NCI-H1436 (cell line): ENCODE measurements around the gene PLCG1.

Source experiments
- DNase-seq: peaks from one replicate; lab custom pipeline; 2025; lab: John Stamatoyannopoulos, UW

PLCG1 gene

GRCh38 chr20:41142919-41143318 is 5.6 kb downstream of the PLCG1 start:
- DNase-seq: no peak

GRCh38 chr20:41143354-41143753 is 6.0 kb downstream of the PLCG1 start:
- DNase-seq: no peak

- no peak for DNase-seq
Measured at GRCh38 chr20:41145317-41145716, 8.0 kb downstream of the PLCG1 start.

GRCh38 chr20:41145821-41146620 is 8.7 kb downstream of the PLCG1 start:
- no peak for DNase-seq

- DNase-seq: no peak
Measured at GRCh38 chr20:41147767-41148191, 10.4 kb downstream of the PLCG1 start.

- DNase-seq: no peak
Measured at GRCh38 chr20:41148942-41149341, 11.6 kb downstream of the PLCG1 start.

GRCh38 chr20:41150664-41151063 is 13.3 kb downstream of the PLCG1 start:
- no peak for DNase-seq

- DNase-seq: no peak
Measured at GRCh38 chr20:41151134-41151869, 14.0 kb downstream of the PLCG1 start.

GRCh38 chr20:41152108-41152757 is 14.9 kb downstream of the PLCG1 start:
- DNase-seq: no peak

- DNase-seq: no peak
Measured at GRCh38 chr20:41154436-41155176, 17.3 kb downstream of the PLCG1 start.

- no peak for DNase-seq
Measured at GRCh38 chr20:41155261-41155660, 17.9 kb downstream of the PLCG1 start.

- DNase-seq: no peak
Measured at GRCh38 chr20:41158082-41158625, 20.8 kb downstream of the PLCG1 start.

GRCh38 chr20:41159547-41159946 is 22.2 kb downstream of the PLCG1 start:
- DNase-seq: no peak

- DNase-seq: no peak
Measured at GRCh38 chr20:41160686-41161085, 23.3 kb downstream of the PLCG1 start.

- no peak for DNase-seq
Measured at GRCh38 chr20:41161886-41162285, 24.5 kb downstream of the PLCG1 start.

- no peak for DNase-seq
Measured at GRCh38 chr20:41162396-41162795, 25.1 kb downstream of the PLCG1 start.

GRCh38 chr20:41163821-41164220 is 26.5 kb downstream of the PLCG1 start:
- DNase-seq: no peak

- no peak for DNase-seq
Measured at GRCh38 chr20:41165001-41165882, 27.9 kb downstream of the PLCG1 start.

GRCh38 chr20:41166201-41167117 is 29.1 kb downstream of the PLCG1 start:
- no peak for DNase-seq

- DNase-seq: no peak
Measured at GRCh38 chr20:41167118-41167470, 29.8 kb downstream of the PLCG1 start.
